HG02981 (cell line): Measurements from ENCODE around the gene PYCARD.
"Not testable (repeated sequence)": the region's sequence is repeated elsewhere in the genome, so short reads cannot be mapped to it uniquely, and the experiment has no call there.

Experiments
- ATAC-seq: cut with Tn5 transposase; IDR thresholded peaks from one replicate; pipeline ENCODE4 v1.9.1; 2021; ENCODE audit warnings: mild to moderate bottlenecking, moderate library complexity; ENCODE audit not compliant: unreplicated experiment

Gene PYCARD

DNA sequence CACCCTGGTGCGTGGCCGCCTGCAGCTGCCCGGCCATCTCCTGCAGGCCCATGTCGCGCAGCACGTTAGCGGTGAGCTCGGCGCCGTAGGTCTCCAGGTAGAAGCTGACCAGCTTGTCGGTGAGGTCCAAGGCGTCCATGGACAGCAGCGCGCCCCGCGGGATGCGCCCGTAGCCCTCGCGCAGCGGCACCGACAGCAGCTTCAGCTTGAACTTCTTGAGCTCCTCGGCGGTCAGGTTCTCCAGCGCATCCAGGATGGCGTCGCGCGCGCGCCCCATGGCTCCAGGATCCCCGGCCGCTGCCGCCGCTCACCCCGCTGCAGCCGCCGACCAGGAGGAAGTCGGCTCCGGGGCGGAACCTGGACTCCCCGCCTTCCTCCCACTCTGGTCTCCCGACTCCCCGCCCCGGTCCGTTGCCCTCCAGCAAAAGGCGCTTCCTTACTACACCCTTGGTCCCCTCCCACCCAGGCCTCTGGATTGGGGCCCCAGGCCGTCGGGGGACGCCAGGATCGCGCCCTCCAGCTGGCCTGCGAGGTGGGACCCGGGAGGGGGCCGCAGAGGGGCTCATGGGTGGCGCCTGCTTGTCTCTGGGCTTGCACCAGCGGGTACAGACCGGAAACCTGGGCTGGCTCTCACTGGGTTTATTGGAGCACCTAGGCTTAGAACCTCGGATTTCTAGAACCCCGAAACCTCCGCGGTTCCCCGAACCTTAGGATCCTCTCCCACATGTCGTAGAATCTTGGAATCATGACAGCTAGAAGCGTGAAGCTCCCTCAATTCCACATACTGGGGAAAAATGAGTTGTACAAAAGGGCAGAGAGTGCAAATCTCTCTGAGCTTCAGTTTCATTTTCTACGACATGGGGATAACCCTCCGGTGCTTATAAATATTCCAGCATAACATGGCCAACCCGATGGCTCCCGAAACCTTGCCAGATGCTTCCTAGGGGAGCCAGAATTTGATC, at the start of gene PYCARD:
PYCARD (minus strand) TSS at position 347 of the 962 bp plus-strand sequence; CDS start at position 277, 70 bp downstream.
- no peak for ATAC-seq

DNA sequence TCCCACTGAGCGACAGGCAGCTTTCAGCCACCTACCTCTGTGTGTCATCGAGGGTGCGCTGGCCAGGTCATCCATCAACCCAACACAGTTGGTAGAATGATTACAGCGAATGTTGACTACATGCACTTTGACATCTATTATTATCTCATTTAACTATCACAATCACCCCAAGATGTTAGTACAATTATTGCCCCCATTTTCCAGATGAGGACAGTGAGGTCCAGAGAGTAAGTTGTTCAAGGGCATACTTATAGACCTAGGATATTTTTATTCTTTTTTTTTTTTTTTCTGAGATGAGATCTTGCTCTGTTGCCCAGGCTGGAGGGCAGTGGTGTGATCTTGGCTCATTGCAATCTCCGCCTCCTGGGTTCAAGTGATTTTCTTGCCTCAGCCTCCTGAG, 48.9 kb upstream of the PYCARD start:
- ATAC-seq: no peak

DNA sequence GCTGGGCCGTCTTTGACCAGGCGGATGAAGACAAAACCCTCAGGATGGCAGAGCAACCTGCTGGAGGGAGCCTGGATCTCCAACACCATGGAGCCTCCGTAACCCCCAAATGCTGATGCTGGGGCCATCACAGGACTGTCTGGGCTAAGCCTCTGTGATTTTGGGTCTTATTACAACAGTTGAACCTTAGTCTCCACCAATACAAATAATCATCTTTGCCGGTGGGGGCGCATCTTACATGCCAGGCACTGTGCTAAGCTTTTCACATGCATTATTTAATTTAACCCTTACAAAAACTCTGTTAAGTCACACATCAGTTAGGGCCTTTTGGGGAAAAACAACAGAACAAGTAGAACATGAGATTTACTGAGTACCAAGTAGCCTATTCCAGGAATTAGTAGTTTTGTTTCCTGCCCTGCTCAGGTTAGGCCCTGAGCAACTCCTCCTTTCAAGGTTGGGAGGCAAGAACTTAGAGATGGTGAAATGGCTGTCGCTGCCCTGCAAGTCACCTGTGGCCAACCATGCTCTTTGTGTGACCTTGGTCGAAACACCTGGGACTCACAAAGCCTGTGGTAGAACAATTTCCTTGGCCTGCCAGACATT, 48.3 kb upstream of the PYCARD start:
- ATAC-seq: no peak

DNA sequence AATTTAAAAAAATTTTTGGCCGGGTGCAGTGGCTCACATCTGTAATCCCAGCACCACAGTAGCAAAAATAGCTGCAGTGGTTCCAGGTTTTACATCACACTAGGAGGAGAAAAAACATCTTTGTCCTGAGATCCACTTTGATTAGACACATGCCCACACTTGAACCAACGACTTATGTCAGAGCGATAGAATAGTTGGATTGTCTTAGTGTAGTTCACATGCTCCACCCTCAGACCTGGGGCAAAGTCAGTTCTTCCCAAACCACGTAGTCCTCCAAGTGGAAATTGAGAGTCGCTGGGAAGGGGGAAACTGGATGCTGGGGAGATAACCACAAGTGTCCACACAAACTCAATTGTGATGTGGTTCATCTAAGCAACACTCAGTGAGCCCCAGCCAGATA, 45.8 kb upstream of the PYCARD start:
- ATAC-seq: no peak

DNA sequence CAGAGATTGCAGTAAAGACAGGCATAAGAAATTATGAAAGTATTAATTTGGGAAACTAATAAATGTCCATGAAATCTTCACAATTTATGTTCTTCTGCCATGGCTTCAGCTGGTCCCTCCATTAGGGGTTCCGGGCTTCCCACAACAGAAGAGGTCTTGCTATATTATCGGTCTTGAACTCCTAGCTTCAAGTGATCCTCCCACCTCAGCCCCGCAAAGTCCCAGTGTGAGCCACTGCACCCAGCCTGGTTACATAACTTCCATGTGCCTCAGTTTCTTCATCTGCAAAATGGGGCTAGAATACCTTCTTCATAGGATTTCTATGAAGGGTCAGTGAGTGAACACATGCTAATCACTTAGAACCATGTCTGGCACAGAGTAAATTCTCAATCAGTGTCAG, 43.7 kb upstream of the PYCARD start:
- ATAC-seq: no peak

DNA sequence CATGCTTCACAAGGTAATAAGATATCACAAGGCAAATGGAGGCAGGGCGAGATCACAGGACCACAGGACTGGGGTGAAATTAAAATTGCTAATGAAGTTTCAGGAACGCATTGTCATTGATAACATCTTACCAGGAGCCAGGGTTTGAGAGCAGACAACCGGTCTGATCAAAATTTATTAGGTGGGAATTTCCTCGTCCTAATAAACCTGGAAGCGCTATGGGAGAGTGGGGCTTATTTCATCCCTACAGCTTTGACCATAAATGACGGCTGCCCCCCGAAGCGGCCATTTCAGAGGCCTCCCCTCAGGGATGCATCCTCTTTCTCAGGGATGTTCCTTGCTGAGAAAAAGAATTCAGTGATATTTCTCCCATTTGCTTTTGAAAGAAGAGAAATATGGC, 43.0 kb upstream of the PYCARD start:
- ATAC-seq: not testable (repeated sequence)

DNA sequence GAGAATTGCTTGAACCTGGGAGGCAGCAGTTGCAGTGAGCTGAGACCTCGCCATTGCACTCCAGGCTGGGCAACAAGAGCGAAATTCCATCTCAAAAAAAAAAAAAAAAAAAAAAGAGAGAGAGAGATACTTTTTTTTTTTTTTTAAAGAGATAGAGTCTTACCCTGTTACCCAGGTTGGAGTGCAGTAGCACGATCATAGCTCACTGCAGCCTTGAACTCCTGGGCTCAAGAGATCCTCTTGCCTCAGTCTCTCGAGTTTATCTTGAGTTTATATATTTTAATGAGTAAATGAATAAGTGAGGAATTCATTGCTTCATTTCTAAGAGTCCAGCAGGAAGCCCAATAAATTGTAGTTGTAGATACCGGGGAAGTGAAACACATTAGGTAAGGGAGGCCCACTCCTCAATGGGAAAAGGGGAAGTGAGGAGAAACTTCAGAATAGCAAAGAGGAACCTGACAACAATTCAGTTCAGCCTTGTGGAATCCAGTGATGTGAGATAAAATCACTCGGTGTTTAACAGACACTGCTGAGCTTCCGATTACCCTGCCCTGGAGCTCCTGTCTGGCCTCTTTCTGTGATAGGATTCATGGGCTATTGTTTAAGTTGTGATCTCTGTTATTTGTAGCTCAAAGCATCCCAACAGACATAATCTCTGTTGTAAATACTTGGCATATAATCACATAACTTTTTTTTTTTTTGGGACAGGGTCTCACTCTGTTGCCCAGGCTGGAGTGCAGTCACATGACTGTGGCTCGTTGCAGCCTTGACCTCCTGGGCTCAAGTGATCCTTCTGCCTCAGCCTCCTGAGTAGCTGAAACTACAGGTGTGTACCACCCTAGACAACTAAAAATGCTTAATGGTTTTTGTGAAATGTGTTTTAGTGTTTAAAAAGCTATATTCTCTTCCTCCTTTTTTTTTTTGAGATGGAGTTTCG, 41.4 kb upstream of the PYCARD start:
- ATAC-seq: no peak

DNA sequence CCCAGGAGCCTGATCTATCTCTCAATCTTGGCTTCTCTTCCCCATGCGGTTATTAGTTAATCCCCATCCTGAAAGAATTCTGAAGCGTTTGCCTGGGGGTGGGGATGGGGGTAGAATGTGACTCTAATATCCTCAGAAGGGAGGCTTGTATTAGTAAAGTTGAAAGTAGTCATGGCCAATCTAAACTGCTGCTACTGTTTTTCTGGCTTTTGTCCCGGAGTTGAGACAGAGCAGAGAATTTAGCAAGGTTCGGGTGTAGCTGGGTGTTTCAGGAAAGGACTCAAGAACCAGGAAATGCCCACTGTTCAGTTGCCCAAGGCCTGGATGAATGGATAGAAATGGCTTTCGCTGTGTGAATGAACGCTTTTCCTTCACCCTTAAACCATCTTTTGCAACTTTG, 39.6 kb upstream of the PYCARD start:
- ATAC-seq: no peak

DNA sequence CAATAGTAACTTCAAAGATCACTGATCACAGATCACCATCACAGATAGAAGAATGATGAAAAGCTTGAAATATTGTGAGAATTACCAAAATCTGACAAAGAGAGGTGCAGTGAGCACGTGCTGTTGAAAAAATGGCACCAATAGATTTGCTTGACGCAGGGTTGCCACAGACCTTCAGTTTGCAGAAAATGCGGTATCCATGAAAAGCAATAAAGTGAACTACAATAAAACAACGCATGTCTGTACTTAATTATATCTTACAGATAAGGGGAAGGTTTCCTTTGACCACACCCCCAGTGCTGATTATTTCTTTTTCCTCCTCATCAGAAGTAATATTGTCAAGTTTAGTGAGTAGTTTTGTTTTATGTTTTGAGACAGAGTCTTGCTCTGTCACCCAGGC, 35.5 kb upstream of the PYCARD start:
- ATAC-seq: no peak

DNA sequence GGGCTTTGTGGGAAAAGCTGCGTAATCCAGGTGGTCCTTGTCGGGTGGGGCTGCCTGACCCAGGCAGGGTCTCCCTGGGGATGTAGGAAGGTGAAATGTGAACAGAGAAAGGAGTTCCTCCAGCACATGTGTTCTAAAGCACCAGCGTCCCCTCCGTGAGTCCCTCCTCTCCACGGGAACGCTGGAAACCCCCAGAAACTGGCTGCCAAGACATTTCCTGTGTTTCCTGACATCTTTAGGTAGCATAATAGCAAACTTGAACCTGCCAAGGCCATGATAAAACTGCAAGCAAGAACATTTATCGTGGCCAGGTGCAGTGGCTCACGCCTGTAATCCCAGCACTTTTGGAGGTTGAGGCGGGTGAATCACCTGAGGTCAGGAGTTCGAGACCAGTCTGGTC, 26.9 kb upstream of the PYCARD start:
- ATAC-seq: no peak

DNA sequence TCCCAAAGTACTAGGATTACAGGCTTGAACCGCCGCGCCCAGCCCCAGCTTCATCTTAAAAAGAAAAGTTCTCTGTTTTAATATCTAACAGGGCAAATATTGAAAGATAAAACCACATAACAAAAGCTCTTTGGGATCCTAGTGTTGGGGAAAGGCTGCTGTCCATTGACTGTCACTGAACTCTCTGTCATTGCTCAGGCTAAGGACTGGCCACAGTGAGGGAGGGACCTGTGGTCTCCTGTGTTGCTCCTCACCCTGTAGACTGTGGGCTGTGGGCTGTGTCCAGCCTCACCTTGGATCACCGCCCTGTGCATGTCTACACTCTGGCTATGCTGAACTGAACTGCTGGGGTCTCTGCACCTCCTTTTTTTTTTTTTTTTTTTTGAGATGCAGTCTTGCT, 25.6 kb upstream of the PYCARD start:
- no peak for ATAC-seq

DNA sequence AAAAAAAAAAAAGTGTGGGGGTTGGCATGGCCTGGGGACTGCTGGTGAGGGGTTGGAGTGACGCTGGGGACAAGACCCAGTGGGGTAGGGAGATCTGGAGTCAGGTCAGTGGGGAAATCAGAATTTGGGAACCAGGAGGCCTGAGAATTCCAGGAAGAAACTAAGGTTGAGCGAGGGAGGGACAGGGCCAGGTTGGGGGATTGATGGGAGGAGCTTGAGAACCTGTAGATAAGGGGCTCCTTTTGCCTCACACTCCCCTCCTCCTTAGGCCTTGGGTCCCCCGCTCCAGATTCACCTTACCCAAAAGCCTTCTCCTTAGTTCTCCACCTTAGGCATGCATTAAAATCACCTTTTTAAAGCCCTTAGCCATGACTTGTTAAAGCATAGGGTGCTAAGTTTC, 22.6 kb upstream of the PYCARD start:
- ATAC-seq: no peak

DNA sequence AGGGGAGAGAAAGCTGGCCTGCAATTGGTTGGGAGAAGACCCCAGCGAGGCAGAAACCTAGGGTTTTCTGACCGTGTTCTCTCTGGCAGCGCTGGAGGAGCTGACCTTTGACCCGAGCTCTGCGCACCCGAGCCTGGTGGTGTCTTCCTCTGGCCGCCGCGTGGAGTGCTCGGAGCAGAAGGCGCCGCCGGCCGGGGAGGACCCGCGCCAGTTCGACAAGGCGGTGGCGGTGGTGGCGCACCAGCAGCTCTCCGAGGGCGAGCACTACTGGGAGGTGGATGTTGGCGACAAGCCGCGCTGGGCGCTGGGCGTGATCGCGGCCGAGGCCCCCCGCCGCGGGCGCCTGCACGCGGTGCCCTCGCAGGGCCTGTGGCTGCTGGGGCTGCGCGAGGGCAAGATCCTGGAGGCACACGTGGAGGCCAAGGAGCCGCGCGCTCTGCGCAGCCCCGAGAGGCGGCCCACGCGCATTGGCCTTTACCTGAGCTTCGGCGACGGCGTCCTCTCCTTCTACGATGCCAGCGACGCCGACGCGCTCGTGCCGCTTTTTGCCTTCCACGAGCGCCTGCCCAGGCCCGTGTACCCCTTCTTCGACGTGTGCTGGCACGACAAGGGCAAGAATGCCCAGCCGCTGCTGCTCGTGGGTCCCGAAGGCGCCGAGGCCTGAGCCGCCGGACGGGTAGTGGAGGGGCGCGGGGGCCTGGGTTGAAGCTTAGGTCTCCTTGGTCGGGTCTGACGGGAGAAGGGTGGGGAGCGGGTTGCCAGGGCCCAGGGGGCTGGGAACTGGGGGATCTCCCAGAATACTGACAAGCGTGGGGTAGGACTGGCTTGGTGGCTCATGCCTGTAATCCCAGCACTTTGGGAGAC, 21.8 kb upstream of the PYCARD start:
- no peak for ATAC-seq

DNA sequence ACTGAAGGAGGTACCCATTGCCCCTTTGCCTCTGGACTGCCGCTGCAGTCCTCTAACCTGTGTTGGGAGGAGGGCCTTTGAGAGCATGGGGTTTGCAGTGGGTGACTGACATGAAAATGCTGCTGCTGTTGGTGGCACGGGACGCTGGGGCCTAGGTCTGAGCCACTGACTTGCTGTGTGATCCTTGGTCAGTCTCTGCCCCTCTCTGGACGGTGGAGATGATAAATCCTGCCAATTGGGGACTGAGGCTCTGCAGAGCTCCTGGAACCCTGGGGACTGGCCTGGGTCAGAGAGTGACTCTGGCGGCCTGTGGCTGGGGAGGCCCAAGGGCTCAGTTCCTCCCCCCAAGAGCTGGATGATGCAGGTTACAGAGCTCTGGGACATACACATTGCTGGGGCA, 20.5 kb upstream of the PYCARD start:
- ATAC-seq: no peak

DNA sequence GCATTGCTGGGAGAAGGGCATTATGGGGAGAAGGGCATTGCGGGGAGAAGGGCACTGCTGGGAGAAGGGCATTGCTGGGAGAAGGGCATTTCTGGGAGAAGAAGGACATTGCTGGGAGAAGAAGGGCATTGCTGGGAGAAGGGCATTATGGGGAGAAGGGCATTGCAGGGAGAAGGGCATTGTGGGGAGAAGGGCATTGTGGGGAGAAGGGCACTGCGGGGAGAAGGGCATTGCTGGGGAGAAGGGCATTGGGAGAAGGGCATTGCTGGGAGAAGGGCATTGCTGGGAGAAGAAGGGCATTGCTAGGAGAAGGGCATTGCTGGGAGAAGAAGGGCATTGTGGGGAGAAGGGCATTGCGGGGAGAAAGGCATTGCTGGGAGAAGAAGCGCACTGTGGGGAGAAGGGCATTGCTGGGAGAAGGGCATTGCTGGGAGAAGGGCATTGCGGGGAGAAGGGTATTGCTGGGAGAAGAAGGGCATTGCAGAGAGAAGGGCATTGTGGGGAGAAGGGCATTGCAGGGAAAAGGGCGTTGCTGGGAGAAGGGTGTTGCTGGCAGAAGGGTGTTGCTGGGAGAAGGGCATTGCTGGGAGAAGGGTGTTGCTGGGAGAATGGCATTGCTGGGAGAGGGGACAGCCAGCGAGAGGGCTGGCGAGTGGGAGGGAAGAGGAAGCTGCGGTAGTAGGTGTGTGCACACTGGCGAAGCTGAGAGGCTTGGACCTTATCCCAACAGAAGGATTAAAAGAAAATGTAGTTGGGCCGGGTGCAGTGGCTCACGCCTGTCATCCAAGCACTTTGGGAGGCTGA, 19.0 kb upstream of the PYCARD start:
- no peak for ATAC-seq

DNA sequence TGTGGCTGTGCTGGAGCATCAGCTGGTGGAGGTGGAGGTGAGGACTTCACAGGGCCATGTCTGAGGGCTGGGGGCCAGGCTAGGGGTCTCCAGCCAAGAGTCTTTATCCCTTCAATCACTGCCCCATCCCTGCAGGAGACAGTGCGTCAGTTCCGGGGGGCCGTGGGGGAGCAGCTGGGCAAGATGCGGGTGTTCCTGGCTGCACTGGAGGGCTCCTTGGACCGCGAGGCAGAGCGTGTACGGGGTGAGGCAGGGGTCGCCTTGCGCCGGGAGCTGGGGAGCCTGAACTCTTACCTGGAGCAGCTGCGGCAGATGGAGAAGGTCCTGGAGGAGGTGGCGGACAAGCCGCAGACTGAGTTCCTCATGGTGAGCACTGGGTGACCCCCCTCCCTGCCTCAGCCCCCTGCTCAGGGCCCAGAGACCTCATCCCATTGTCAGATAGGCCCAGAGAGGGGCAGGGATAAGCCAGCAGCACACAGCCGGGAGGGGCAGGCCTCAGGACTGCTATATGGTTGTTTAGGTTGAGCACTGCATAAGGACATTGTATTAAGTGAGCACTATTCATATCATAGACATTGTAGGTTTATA, 16.7 kb upstream of the PYCARD start:
- ATAC-seq: no peak

DNA sequence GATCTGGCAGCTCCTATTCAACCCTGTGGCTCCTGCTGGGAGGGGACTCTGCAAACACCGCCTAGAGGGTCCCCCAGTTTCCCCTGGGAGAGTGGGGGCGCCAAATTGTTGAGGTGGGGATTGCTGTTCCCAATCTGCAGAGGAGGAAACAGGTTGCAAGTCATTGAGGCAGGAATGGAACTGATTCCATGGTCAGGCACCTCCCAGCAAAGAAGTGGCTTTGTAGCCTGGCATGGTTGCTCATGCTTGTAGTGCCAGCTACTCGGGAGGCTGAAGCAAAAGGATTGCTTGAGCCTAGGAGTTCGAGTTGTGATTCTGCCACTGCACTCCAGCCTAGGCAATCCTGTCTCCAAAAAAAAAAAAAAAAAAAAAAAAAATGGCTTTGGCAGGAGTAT, 14.6 kb upstream of the PYCARD start:
- no peak for ATAC-seq

DNA sequence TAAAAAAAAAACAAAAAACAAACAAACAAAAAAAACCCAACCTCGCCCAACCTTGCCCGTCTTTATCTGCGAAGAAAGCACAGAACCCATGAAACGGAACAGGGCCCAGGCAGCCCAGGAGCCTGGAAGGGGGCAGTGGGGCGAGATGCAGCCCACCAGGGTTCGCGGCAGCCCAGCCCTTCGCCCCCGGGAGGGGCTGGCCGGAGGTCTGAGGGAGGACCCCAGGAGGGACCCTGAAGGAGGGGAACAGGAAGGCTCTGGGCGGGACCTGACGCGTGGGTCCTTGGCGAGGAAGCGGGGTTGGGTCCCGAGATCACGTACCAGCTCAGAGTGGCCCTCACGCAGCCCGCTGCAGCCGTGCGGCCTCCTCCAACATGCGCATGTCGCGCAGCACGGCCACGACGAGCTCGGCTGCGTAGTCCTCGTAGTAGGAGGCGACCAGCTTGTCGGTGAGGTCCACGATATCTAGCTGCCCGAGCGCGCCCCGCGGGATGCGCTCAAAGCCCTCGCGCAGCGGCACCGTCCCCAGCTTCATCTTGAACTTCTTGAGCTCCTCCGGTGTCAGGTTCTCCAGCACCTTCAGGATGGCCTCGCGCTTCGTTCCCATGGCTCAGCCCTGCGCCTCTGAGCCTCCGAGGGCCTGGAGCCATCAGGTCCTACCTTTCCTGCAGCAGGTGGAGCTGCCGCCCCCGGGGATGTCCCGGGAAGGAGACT, 14.0 kb upstream of the PYCARD start, which contains the start of gene PYDC1:
PYDC1 (minus strand) TSS at position 714 of the 714 bp plus-strand sequence; CDS start at position 607, 107 bp downstream.
- no peak for ATAC-seq
